ENCODE results near the gene CIPC.

DNA sequence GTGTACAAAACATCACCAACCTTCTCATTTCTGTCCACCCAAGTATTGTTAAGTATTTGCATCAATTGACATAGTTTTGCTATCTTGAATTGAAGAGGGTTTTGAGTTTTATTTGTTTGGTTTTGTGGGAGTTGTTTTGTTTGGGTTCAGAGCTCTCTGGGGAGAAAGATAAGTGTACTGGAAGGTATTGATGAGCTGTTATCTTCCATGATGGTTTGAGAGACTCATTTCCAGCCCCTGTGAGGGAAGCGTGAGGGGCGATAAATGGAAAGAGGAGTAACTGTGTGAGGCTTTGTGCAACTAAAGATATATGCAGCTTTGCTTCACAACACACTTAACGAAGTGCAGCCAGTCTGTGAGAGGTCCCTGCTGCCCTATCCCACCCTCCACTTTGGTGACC, 15.7 kb upstream of the CIPC start:
- TF ChIP-seq, protein P1, sequence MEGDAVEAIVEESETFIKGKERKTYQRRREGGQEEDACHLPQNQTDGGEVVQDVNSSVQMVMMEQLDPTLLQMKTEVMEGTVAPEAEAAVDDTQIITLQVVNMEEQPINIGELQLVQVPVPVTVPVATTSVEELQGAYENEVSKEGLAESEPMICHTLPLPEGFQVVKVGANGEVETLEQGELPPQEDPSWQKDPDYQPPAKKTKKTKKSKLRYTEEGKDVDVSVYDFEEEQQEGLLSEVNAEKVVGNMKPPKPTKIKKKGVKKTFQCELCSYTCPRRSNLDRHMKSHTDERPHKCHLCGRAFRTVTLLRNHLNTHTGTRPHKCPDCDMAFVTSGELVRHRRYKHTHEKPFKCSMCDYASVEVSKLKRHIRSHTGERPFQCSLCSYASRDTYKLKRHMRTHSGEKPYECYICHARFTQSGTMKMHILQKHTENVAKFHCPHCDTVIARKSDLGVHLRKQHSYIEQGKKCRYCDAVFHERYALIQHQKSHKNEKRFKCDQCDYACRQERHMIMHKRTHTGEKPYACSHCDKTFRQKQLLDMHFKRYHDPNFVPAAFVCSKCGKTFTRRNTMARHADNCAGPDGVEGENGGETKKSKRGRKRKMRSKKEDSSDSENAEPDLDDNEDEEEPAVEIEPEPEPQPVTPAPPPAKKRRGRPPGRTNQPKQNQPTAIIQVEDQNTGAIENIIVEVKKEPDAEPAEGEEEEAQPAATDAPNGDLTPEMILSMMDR (IDR thresholded peaks at IDR 0.05) = no peak
- TF ChIP-seq EZH2 (IDR thresholded peaks at IDR 0.05; ENCODE audit: borderline replicate concordance, insufficient read depth, low read depth, low read length, poor library complexity, severe bottlenecking) = no peak

All from B cell (primary cell).